GM10847 (cell line): ENCODE results near the gene MAPRE3.

Source experiments
- POLR2A ChIP-seq: IDR thresholded peaks from 2 replicates; pipeline ENCODE4 v1.6.1; 2011; ENCODE audit not compliant: insufficient read length; ENCODE audit errors: extremely low read depth

MAPRE3 gene

GRCh38 chr2:26971911-26972786 is 1.7 kb downstream of the MAPRE3 start:
- TF ChIP-seq POLR2A: no peak

GRCh38 chr2:26974352-26974751 is 3.9 kb downstream of the MAPRE3 start:
- no peak for TF ChIP-seq POLR2A

GRCh38 chr2:26975102-26975501 is 4.7 kb downstream of the MAPRE3 start:
- TF ChIP-seq POLR2A: no peak

GRCh38 chr2:26975656-26976055 is 5.2 kb downstream of the MAPRE3 start:
- TF ChIP-seq POLR2A: no peak

GRCh38 chr2:26976237-26976636 is 5.8 kb downstream of the MAPRE3 start:
- no peak for TF ChIP-seq POLR2A

GRCh38 chr2:26977012-26977411 is 6.6 kb downstream of the MAPRE3 start:
- no peak for TF ChIP-seq POLR2A

GRCh38 chr2:26978061-26978596 is 7.7 kb downstream of the MAPRE3 start:
- TF ChIP-seq POLR2A: no peak

- no peak for TF ChIP-seq POLR2A
Observed at GRCh38 chr2:26979741-26980140, 9.3 kb downstream of the MAPRE3 start.

- TF ChIP-seq POLR2A: no peak
Observed at GRCh38 chr2:26980971-26981370, 10.5 kb downstream of the MAPRE3 start.

GRCh38 chr2:26982102-26982742 is 11.8 kb downstream of the MAPRE3 start:
- TF ChIP-seq POLR2A: no peak

- no peak for TF ChIP-seq POLR2A
Observed at GRCh38 chr2:26983746-26984145, 13.3 kb downstream of the MAPRE3 start.

GRCh38 chr2:26985807-26986206 is 15.4 kb downstream of the MAPRE3 start:
- TF ChIP-seq POLR2A: no peak

- no peak for TF ChIP-seq POLR2A
Observed at GRCh38 chr2:26986576-26986975, 16.1 kb downstream of the MAPRE3 start.

GRCh38 chr2:26988058-26988860 is 17.8 kb downstream of the MAPRE3 start:
- TF ChIP-seq POLR2A: no peak

- no peak for TF ChIP-seq POLR2A
Observed at GRCh38 chr2:26989156-26989555, 18.7 kb downstream of the MAPRE3 start.
